Astrocyte (in vitro differentiated cells and primary cell): ENCODE results near the gene MTTP. TPM values are rescaled to one million over a fixed set of nuclear protein-coding genes. Genes with fewer than 3 reads are reported as not detected.

ENCODE experiments used
- DNase-seq: peaks from one replicate; pipeline ENCODE4 v3.0.0-alpha.2; 2010; ENCODE audit warnings: low read depth
- FAIRE-seq: peaks from 2 replicates; lab custom pipeline; 2011; peaks lifted over from hg19 to GRCh38; lab: Jason Lieb, UNC
- H2AFZ ChIP-seq: 2 replicates; pipeline ENCODE4 v1.6.0; 2012; ENCODE audit warnings: low read depth, low read length, inconsistent platforms
- H3K27ac ChIP-seq: 2 replicates; pipeline ENCODE4 v1.5.1; 2011; ENCODE audit warnings: low read depth, low read length, inconsistent platforms
- H3K27me3 ChIP-seq: 2 replicates; pipeline ENCODE4 v1.6.0; 2011; ENCODE audit warnings: low read length, inconsistent platforms; ENCODE audit not compliant: insufficient read depth
- H3K36me3 ChIP-seq: 2 replicates; pipeline ENCODE4 v1.5.1; 2011; ENCODE audit warnings: low read length, inconsistent platforms; ENCODE audit not compliant: insufficient read depth
- H3K4me1 ChIP-seq: 2 replicates; pipeline ENCODE4 v1.5.1; 2011; ENCODE audit warnings: low read length, inconsistent platforms; ENCODE audit not compliant: insufficient read depth
- H3K4me2 ChIP-seq: 2 replicates; pipeline ENCODE4 v1.6.0; 2012; ENCODE audit warnings: low read length, inconsistent platforms
- H3K4me3 ChIP-seq: 2 replicates; pipeline ENCODE4 v1.5.1; 2011; ENCODE audit warnings: low read depth, mild to moderate bottlenecking, low read length, inconsistent platforms; ENCODE audit not compliant: insufficient read depth
- H3K79me2 ChIP-seq: 2 replicates; pipeline ENCODE4 v1.6.0; 2012; ENCODE audit warnings: mild to moderate bottlenecking, low read length, inconsistent platforms; ENCODE audit not compliant: insufficient read depth
- H3K9ac ChIP-seq: 2 replicates; pipeline ENCODE4 v1.6.0; 2012; ENCODE audit warnings: mild to moderate bottlenecking, low read length, inconsistent platforms
- H3K9me3 ChIP-seq: 2 replicates; pipeline ENCODE4 v1.5.1; 2012; ENCODE audit warnings: low read depth, mild to moderate bottlenecking, low read length, inconsistent platforms; ENCODE audit not compliant: insufficient read depth
- H4K20me1 ChIP-seq: 2 replicates; pipeline ENCODE4 v1.6.0; 2012; ENCODE audit warnings: low read length, inconsistent platforms; ENCODE audit not compliant: insufficient read depth
- H3K27ac Mint-ChIP-seq: one replicate; pipeline ENCODE4 v1.8.0; 2021; ENCODE audit warnings: mild to moderate bottlenecking, mixed read lengths; ENCODE audit not compliant: unreplicated experiment
- H3K27me3 Mint-ChIP-seq: one replicate; pipeline ENCODE4 v1.8.0; 2021; ENCODE audit warnings: low read depth, mixed read lengths; ENCODE audit not compliant: unreplicated experiment
- H3K36me3 Mint-ChIP-seq: one replicate; pipeline ENCODE4 v1.8.0; 2021; ENCODE audit warnings: low read depth, mixed read lengths; ENCODE audit not compliant: unreplicated experiment
- H3K4me1 Mint-ChIP-seq: one replicate; pipeline ENCODE4 v1.8.0; 2021; ENCODE audit warnings: low read depth, mixed read lengths; ENCODE audit not compliant: unreplicated experiment
- H3K4me3 Mint-ChIP-seq: one replicate; pipeline ENCODE4 v1.8.0; 2021; ENCODE audit warnings: mild to moderate bottlenecking, moderate library complexity, mixed read lengths; ENCODE audit not compliant: unreplicated experiment
- H3K9me3 Mint-ChIP-seq: one replicate; pipeline ENCODE4 v1.8.0; 2021; ENCODE audit warnings: mild to moderate bottlenecking, mixed read lengths; ENCODE audit not compliant: unreplicated experiment
- EZH2 ChIP-seq: IDR thresholded peaks from 2 replicates; pipeline ENCODE4 v1.6.1; 2012; ENCODE audit warnings: mild to moderate bottlenecking, low read length, inconsistent platforms; ENCODE audit not compliant: insufficient read depth
- total RNA-seq: library from RNA; stranded (reverse); gene quantifications from 2 replicates; pipeline ENCODE4 v1.2.1, GENCODE V29; 2021
- TF ChIP-seq, protein P1 (sequence below): IDR thresholded peaks from 2 replicates; pipeline ENCODE4 v1.5.1; 2011; ENCODE audit warnings: low read depth, mild to moderate bottlenecking, inconsistent platforms, low read length, moderate library complexity; ENCODE audit not compliant: insufficient read depth

The MTTP gene
- total RNA-seq, 1 donor from 2014 or later = 0.41 TPM

DNA sequence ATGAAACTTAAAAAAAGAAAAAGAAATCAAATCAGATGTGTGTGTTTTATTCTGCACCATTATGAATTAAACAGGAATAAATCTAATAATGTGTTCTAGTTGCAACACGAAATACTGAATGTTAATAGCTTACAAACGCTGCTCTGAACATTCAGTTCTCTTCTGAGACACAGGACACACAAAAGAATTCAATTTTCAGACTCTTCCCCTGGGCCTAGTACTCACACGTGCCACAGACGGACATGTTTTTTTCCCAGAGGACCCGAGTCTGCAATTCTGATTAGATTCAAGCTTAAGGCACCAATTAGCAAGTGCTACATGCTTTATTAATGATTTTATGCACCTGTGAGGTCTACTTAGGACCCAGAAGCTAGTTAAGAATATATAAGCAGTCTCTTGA, 62.5 kb downstream of the MTTP start:
- TF ChIP-seq, protein P1, sequence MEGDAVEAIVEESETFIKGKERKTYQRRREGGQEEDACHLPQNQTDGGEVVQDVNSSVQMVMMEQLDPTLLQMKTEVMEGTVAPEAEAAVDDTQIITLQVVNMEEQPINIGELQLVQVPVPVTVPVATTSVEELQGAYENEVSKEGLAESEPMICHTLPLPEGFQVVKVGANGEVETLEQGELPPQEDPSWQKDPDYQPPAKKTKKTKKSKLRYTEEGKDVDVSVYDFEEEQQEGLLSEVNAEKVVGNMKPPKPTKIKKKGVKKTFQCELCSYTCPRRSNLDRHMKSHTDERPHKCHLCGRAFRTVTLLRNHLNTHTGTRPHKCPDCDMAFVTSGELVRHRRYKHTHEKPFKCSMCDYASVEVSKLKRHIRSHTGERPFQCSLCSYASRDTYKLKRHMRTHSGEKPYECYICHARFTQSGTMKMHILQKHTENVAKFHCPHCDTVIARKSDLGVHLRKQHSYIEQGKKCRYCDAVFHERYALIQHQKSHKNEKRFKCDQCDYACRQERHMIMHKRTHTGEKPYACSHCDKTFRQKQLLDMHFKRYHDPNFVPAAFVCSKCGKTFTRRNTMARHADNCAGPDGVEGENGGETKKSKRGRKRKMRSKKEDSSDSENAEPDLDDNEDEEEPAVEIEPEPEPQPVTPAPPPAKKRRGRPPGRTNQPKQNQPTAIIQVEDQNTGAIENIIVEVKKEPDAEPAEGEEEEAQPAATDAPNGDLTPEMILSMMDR = no peak
- TF ChIP-seq EZH2 = no peak
- Histone ChIP-seq H3K4me2 (no peak overlapping the region), H3K9me3 (no peaks in the 10 kb centered on the region), H3K4me3 (no peak overlapping the region), H3K79me2 (no peaks in the 10 kb centered on the region), H2AFZ (no peak overlapping the region), H3K4me1 (no peaks in the 10 kb centered on the region), H3K9ac (no peak overlapping the region), H3K27me3 (no peaks in the 10 kb centered on the region), H4K20me1 (no peaks in the 10 kb centered on the region), H3K36me3 (no peaks in the 10 kb centered on the region), H3K27ac (no peak overlapping the region)
- Mint-ChIP-seq H3K36me3 (no peaks in the 10 kb centered on the region), H3K27ac (no peak overlapping the region), H3K9me3 (no peaks in the 10 kb centered on the region), H3K4me1 (no peaks in the 10 kb centered on the region), H3K4me3 (no peak overlapping the region), H3K27me3 (no peaks in the 10 kb centered on the region)
- FAIRE-seq (no peak), DNase-seq (no peak)

DNA sequence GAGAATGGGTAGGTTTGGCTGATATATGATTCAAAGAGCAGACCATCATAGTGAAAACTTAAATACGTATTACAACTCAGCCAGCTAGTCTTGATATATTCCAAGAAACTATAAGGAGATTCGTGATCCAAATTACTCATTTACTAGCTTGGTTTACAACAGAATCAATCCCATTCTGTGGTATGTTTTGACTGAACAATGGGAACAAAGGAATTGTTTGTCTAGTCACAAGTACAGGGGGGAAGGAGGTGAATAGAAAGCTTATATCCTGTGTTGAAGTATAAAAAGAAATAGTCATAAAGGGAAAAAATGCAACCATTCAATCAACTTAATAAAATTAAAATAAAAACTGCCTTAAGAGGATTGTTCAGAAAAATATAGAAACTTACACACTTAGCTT, 66.1 kb downstream of the MTTP start:
- TF ChIP-seq, protein P1 = no peak
- no peak for TF ChIP-seq EZH2
- no peak overlapping the region for H2AFZ ChIP-seq
- H3K4me1 Mint-ChIP-seq = no peaks in the 10 kb centered on the region
- H4K20me1 ChIP-seq = no peaks in the 10 kb centered on the region
- H3K27me3 Mint-ChIP-seq = no peaks in the 10 kb centered on the region
- H3K4me3 Mint-ChIP-seq = no peak overlapping the region
- no peak overlapping the region for H3K4me2 ChIP-seq
- DNase-seq (no peak), FAIRE-seq (no peak)
- H3K9me3 ChIP-seq = no peaks in the 10 kb centered on the region
- H3K27ac ChIP-seq = no peak overlapping the region
- H3K27me3 ChIP-seq = no peaks in the 10 kb centered on the region
- H3K36me3 ChIP-seq = no peaks in the 10 kb centered on the region
- no peak overlapping the region for H3K4me3 ChIP-seq
- no peaks in the 10 kb centered on the region for H3K9me3 Mint-ChIP-seq
- H3K9ac ChIP-seq = no peak overlapping the region
- H3K27ac Mint-ChIP-seq = no peak overlapping the region
- H3K4me1 ChIP-seq = no peaks in the 10 kb centered on the region
- no peaks in the 10 kb centered on the region for H3K36me3 Mint-ChIP-seq
- no peaks in the 10 kb centered on the region for H3K79me2 ChIP-seq

DNA sequence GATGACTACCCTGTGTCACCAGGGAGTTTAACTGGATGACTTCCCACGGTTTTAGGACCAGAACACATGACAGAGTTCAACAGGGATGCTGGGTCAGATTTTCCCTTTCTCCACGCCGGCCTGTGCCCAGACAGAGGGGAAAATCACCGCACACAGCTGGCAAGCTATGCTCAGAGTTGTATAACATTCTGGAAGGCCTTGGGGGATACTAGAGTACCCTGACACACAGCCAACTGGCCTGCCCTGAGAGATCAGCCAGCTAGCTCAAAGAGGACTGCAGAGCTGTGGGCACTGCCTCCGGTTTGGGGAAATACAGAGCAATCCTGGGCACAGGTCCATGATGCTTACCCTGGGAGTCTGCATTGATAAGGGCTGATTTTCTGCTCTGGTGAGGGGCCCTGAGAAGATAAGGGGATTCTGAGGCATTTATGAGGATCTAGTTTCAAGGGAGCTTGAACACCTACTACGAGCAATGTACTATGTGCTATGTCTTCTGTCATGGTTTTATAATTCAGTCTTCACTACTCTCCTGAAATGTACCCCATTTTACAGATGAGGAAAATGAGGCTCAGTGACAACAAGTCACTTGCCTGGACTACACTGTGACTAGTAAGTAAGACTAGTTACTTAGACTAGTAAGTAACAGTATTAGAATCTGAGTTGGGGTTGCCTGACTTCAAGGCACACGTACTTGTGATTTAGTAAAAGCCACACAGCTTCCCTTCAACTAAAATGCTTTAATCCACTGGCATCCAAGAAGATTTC, 68.3 kb downstream of the MTTP start:
- no peaks in the 10 kb centered on the region for H3K9me3 ChIP-seq
- Mint-ChIP-seq H3K36me3 (no peaks in the 10 kb centered on the region), H3K27me3 (no peaks in the 10 kb centered on the region), H3K27ac (no peak overlapping the region), H3K9me3 (no peaks in the 10 kb centered on the region), H3K4me1 (no peaks in the 10 kb centered on the region), H3K4me3 (no peak overlapping the region)
- H3K4me3 ChIP-seq = no peak overlapping the region
- H3K27me3 ChIP-seq = no peaks in the 10 kb centered on the region
- H2AFZ ChIP-seq = no peak overlapping the region
- no peaks in the 10 kb centered on the region for H3K79me2 ChIP-seq
- no peaks in the 10 kb centered on the region for H3K36me3 ChIP-seq
- TF ChIP-seq EZH2 = no peak
- TF ChIP-seq, protein P1 = no peak
- H4K20me1 ChIP-seq = no peaks in the 10 kb centered on the region
- no peak for FAIRE-seq
- H3K9ac ChIP-seq = no peak overlapping the region
- no peak overlapping the region for H3K4me2 ChIP-seq
- no peak overlapping the region for H3K27ac ChIP-seq
- DNase-seq = no peak
- no peaks in the 10 kb centered on the region for H3K4me1 ChIP-seq
